ENCODE measurements around the gene TRPM3. TPM values are rescaled to one million over a fixed set of nuclear protein-coding genes. Genes with fewer than 3 reads are reported as not detected.

The TRPM3 gene
- total RNA-seq, 1 donor from 2014 or later, result 0.25 TPM

- Histone ChIP-seq H3K9me3 (no peaks in the 10 kb centered on the region), H3K4me3 (no peak overlapping the region), H3K36me3 (no peaks in the 10 kb centered on the region), H3K27ac (peak overlapping the region; percentile 66), H3K27me3 (no peaks in the 10 kb centered on the region), H3K4me1 (peaks cover 25% of the 10 kb centered on the region)
- TF ChIP-seq CTCF (IDR thresholded peaks at IDR 0.05) (no peak), POLR2A (IDR thresholded peaks at IDR 0.05) (no peak), POLR2AphosphoS5 (IDR thresholded peaks at IDR 0.05; ENCODE audit: insufficient read depth in 1 of 2, low read depth in 1 of 2) (peak in 1 of 2 donors; percentile 42)
- intact Hi-C loops (cut with DNase I), result no loop called here
- DNase-seq (ENCODE audit: extremely low spot score in 2 of 2), result no peak
Observed at GRCh38 chr9:70563431-70564204, 557.8 kb downstream of the TRPM3 start.

- intact Hi-C loops (cut with DNase I), result no loop called here
- peak in 1 of 2 donors; percentile 78 for DNase-seq (ENCODE audit: extremely low spot score in 2 of 2)
- Histone ChIP-seq H3K27me3 (no peaks in the 10 kb centered on the region), H3K36me3 (no peaks in the 10 kb centered on the region), H3K9me3 (no peaks in the 10 kb centered on the region), H3K4me1 (peaks cover 24% of the 10 kb centered on the region), H3K27ac (peak overlapping the region; percentile 66), H3K4me3 (no peak overlapping the region)
- TF ChIP-seq CTCF (IDR thresholded peaks at IDR 0.05) (no peak), POLR2A (IDR thresholded peaks at IDR 0.05) (no peak), POLR2AphosphoS5 (IDR thresholded peaks at IDR 0.05; ENCODE audit: insufficient read depth in 1 of 2, low read depth in 1 of 2) (no peak)
Observed at GRCh38 chr9:70563010-70563409, 558.4 kb downstream of the TRPM3 start.

- intact Hi-C loops (cut with DNase I), result no loop called here
- TF ChIP-seq POLR2A (IDR thresholded peaks at IDR 0.05) (no peak), POLR2AphosphoS5 (IDR thresholded peaks at IDR 0.05; ENCODE audit: insufficient read depth in 1 of 2, low read depth in 1 of 2) (peak; percentile 33 to 34)
- Histone ChIP-seq H3K36me3 (no peaks in the 10 kb centered on the region), H3K4me3 (no peak overlapping the region), H3K4me1 (peaks cover 24% of the 10 kb centered on the region), H3K9me3 (no peaks in the 10 kb centered on the region), H3K27ac (peak overlapping the region; percentile 66), H3K27me3 (no peaks in the 10 kb centered on the region)
- DNase-seq (ENCODE audit: extremely low spot score in 2 of 2), result no peak
Observed at GRCh38 chr9:70561786-70562395, 559.5 kb downstream of the TRPM3 start.

- peaks cover 24% of the 10 kb centered on the region for H3K4me1 ChIP-seq
- DNase-seq (ENCODE audit: extremely low spot score in 2 of 2), result no peak
- peak overlapping the region; percentile 47 for H3K27ac ChIP-seq
- no peak overlapping the region for H3K4me3 ChIP-seq
- TF ChIP-seq POLR2A (IDR thresholded peaks at IDR 0.05), result no peak
- no peak for TF ChIP-seq POLR2AphosphoS5 (IDR thresholded peaks at IDR 0.05; ENCODE audit: insufficient read depth in 1 of 2, low read depth in 1 of 2)
- TF ChIP-seq CTCF (IDR thresholded peaks at IDR 0.05), result no peak
- H3K36me3 ChIP-seq, result no peaks in the 10 kb centered on the region
- intact Hi-C loops (cut with DNase I), result no loop called here
- H3K9me3 ChIP-seq, result no peaks in the 10 kb centered on the region
- H3K27me3 ChIP-seq, result no peaks in the 10 kb centered on the region
Observed at GRCh38 chr9:70561111-70561510, 560.3 kb downstream of the TRPM3 start.

GRCh38 chr9:70559102-70559501, 562.3 kb downstream of the TRPM3 start:
- Histone ChIP-seq H3K36me3 (no peaks in the 10 kb centered on the region), H3K4me3 (no peak overlapping the region), H3K4me1 (peaks cover 27% of the 10 kb centered on the region), H3K27me3 (no peaks in the 10 kb centered on the region), H3K9me3 (no peaks in the 10 kb centered on the region), H3K27ac (no peak overlapping the region)
- TF ChIP-seq POLR2AphosphoS5 (IDR thresholded peaks at IDR 0.05; ENCODE audit: insufficient read depth in 1 of 2, low read depth in 1 of 2) (no peak), CTCF (IDR thresholded peaks at IDR 0.05) (no peak), POLR2A (IDR thresholded peaks at IDR 0.05) (no peak)
- peak in 1 of 2 donors; percentile 8 for DNase-seq (ENCODE audit: extremely low spot score in 2 of 2)
- intact Hi-C loops (cut with DNase I), result no loop called here

Data from vagina (tissue), 2 donors.